Measurements from ENCODE around the gene NPAS4. TPM values are rescaled to one million over a fixed set of nuclear protein-coding genes. Genes with fewer than 3 reads are reported as not detected.

Gene NPAS4
- total RNA-seq, 1 experiment from 2014 or later, result not detected

GRCh38 chr11:66409226-66409625, 11.6 kb upstream of the NPAS4 start:
- no peaks in the 10 kb centered on the region for H3F3A ChIP-seq (ENCODE audit: insufficient read depth, low read depth)
- no peak overlapping the region for H3K4me3 ChIP-seq
- intact Hi-C loops (cut with micrococcal nuclease; ENCODE audit: unreplicated experiment), result loop anchor here (2.0 to 5.0 kb wide), 2 partner anchors 426 to 908 kb away; no protein-coding TSS in a partner anchor
- H3K27me3 ChIP-seq (ENCODE audit: insufficient read depth, low read depth), result peaks cover 88% of the 10 kb centered on the region
- H3K4me2 ChIP-seq, result no peak overlapping the region
- H3K9me2 ChIP-seq (ENCODE audit: insufficient read depth), result no peaks in the 10 kb centered on the region
- no peak for DNase-seq
- no TSS peak for BruUV-seq (replicated peaks)
- H3K36me3 ChIP-seq (ENCODE audit: low read depth), result no peaks in the 10 kb centered on the region
- no peak overlapping the region for H2AFZ ChIP-seq
- H3K27ac ChIP-seq, result no peak overlapping the region
- TF ChIP-seq, protein P1, sequence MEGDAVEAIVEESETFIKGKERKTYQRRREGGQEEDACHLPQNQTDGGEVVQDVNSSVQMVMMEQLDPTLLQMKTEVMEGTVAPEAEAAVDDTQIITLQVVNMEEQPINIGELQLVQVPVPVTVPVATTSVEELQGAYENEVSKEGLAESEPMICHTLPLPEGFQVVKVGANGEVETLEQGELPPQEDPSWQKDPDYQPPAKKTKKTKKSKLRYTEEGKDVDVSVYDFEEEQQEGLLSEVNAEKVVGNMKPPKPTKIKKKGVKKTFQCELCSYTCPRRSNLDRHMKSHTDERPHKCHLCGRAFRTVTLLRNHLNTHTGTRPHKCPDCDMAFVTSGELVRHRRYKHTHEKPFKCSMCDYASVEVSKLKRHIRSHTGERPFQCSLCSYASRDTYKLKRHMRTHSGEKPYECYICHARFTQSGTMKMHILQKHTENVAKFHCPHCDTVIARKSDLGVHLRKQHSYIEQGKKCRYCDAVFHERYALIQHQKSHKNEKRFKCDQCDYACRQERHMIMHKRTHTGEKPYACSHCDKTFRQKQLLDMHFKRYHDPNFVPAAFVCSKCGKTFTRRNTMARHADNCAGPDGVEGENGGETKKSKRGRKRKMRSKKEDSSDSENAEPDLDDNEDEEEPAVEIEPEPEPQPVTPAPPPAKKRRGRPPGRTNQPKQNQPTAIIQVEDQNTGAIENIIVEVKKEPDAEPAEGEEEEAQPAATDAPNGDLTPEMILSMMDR (conservative IDR thresholded peaks at IDR 0.05), result no peak
- no peak for TF ChIP-seq EZH2 (IDR thresholded peaks at IDR 0.05; ENCODE audit: low read depth)
- H3K9me3 ChIP-seq (ENCODE audit: insufficient read depth, low read depth), result no peaks in the 10 kb centered on the region
- ChIA-PET CTCF (interaction anchor here (0.6 to 1.9 kb wide), 3 partner anchors 20 to 97 kb away, joined by 4 to 7 read pairs (median 5); no protein-coding TSS in a partner anchor), POLR2A (ENCODE audit: unreplicated experiment) (no interaction called here)
- no peaks in the 10 kb centered on the region for H3K79me2 ChIP-seq (ENCODE audit: low read depth)
- H4K20me1 ChIP-seq (ENCODE audit: insufficient read depth), result peaks cover 3% of the 10 kb centered on the region; the same call in 1 of the 2 replicates
- no peaks in the 10 kb centered on the region for H3K4me1 ChIP-seq (replicated peaks; ENCODE audit: insufficient read depth)

DNA sequence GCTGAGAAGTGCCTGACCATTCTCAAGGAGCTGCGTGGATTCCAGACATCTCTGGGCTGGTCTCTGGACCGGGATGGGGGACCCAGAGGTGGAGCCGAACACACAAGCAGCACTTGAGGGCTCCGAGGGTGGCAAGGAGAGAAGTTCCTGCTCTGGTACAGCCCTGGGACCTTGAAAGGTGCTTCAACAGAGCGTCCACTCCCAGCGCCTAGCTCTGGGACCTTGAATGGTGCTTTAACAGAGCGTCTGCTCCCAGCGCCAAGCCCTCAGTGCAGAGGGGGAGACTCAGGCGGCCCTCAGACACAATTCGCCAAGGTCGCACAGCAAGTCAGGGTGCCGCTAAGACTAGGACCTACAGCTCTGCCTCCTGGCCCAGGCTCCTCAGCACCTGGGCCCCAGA, 10.6 kb upstream of the NPAS4 start:
- H3K27me3 ChIP-seq (ENCODE audit: insufficient read depth, low read depth), result peaks cover 88% of the 10 kb centered on the region
- no peak overlapping the region for H3K4me3 ChIP-seq
- peaks cover 5% of the 10 kb centered on the region; the same call in 1 of the 2 replicates for H4K20me1 ChIP-seq (ENCODE audit: insufficient read depth)
- no peaks in the 10 kb centered on the region for H3K36me3 ChIP-seq (ENCODE audit: low read depth)
- intact Hi-C loops (cut with micrococcal nuclease; ENCODE audit: unreplicated experiment), result no loop called here
- no peaks in the 10 kb centered on the region for H3F3A ChIP-seq (ENCODE audit: insufficient read depth, low read depth)
- ChIA-PET CTCF (interaction anchor here (0.7 to 1.0 kb wide), 2 partner anchors 250 to 269 kb away, joined by 3 read pairs; no protein-coding TSS in a partner anchor), POLR2A (ENCODE audit: unreplicated experiment) (no interaction called here)
- H3K4me1 ChIP-seq (replicated peaks; ENCODE audit: insufficient read depth), result no peaks in the 10 kb centered on the region
- H3K27ac ChIP-seq, result no peak overlapping the region
- DNase-seq, result no peak
- BruUV-seq (replicated peaks), result no TSS peak
- no peaks in the 10 kb centered on the region for H3K9me3 ChIP-seq (ENCODE audit: insufficient read depth, low read depth)
- no peaks in the 10 kb centered on the region for H3K79me2 ChIP-seq (ENCODE audit: low read depth)
- no peaks in the 10 kb centered on the region for H3K9me2 ChIP-seq (ENCODE audit: insufficient read depth)
- no peak overlapping the region for H3K4me2 ChIP-seq
- no peak overlapping the region for H2AFZ ChIP-seq
- TF ChIP-seq, protein P1 (conservative IDR thresholded peaks at IDR 0.05), result no peak; the same call in 1 of the 2 replicates
- no peak for TF ChIP-seq EZH2 (IDR thresholded peaks at IDR 0.05; ENCODE audit: low read depth)

- no TSS peak for BruUV-seq (replicated peaks)
- peaks cover 88% of the 10 kb centered on the region for H3K27me3 ChIP-seq (ENCODE audit: insufficient read depth, low read depth)
- intact Hi-C loops (cut with micrococcal nuclease; ENCODE audit: unreplicated experiment), result no loop called here
- no peak overlapping the region for H3K4me2 ChIP-seq
- H3K79me2 ChIP-seq (ENCODE audit: low read depth), result no peaks in the 10 kb centered on the region
- no peak overlapping the region for H3K27ac ChIP-seq
- ChIA-PET POLR2A (ENCODE audit: unreplicated experiment) (interaction anchor here (0.5 kb wide), 1 partner anchor 55 kb away, joined by 3 read pairs; the partner anchor contains the start of gene PELI3), CTCF (no interaction called here)
- no peaks in the 10 kb centered on the region for H3F3A ChIP-seq (ENCODE audit: insufficient read depth, low read depth)
- TF ChIP-seq EZH2 (IDR thresholded peaks at IDR 0.05; ENCODE audit: low read depth), result no peak
- TF ChIP-seq, protein P1 (conservative IDR thresholded peaks at IDR 0.05), result no peak
- H4K20me1 ChIP-seq (ENCODE audit: insufficient read depth), result peaks cover 6% of the 10 kb centered on the region; the same call in 1 of the 2 replicates
- H3K9me3 ChIP-seq (ENCODE audit: insufficient read depth, low read depth), result no peaks in the 10 kb centered on the region
- H3K4me3 ChIP-seq, result no peak overlapping the region
- H3K4me1 ChIP-seq (replicated peaks; ENCODE audit: insufficient read depth), result no peaks in the 10 kb centered on the region
- no peaks in the 10 kb centered on the region for H3K9me2 ChIP-seq (ENCODE audit: insufficient read depth)
- DNase-seq, result no peak
- no peaks in the 10 kb centered on the region for H3K36me3 ChIP-seq (ENCODE audit: low read depth)
- H2AFZ ChIP-seq, result no peak overlapping the region
Observed at GRCh38 chr11:66411323-66411722, 9.5 kb upstream of the NPAS4 start.

Measured in PC-9 (cell line).